ENCODE data around the gene INO80B. TPM values are rescaled to one million over a fixed set of nuclear protein-coding genes. Genes with fewer than 3 reads are reported as not detected.
A peak's percentile ranks its signal among the peaks of the same experiment; 100 is the strongest.
"Not testable (repeated sequence)": the region's sequence is repeated elsewhere in the genome, so short reads cannot be mapped to it uniquely, and the experiment has no call there.

INO80B gene
- polyA plus RNA-seq, 1 donor from 2014 or later = 35.2 TPM

GRCh38 chr2:74458938-74459363 lies 4.1 kb downstream of the INO80B start:
- peaks cover 12% of the 10 kb centered on the region for H3K79me2 ChIP-seq (replicated peaks; ENCODE audit: insufficient read depth, low read length)
- H2AFZ ChIP-seq (ENCODE audit: low read depth, low read length) = no peak overlapping the region
- no peaks in the 10 kb centered on the region for H3K36me3 ChIP-seq (ENCODE audit: insufficient read depth, low read length)
- H3K27me3 ChIP-seq (ENCODE audit: insufficient read depth, low read depth, low read length) = no peaks in the 10 kb centered on the region
- H3K4me2 ChIP-seq (ENCODE audit: low read length) = peak overlapping the region; percentile 97
- peak overlapping the region; percentile 81 for H3K27ac ChIP-seq (ENCODE audit: low read length)
- H3K9me2 ChIP-seq (ENCODE audit: insufficient read depth, low read length) = no peaks in the 10 kb centered on the region
- H4K20me1 ChIP-seq (ENCODE audit: insufficient read depth) = no peaks in the 10 kb centered on the region
- no peaks in the 10 kb centered on the region for H3K9me3 ChIP-seq (ENCODE audit: low read length)
- H3K9ac ChIP-seq (ENCODE audit: low read length) = peak overlapping the region; percentile 91
- TF ChIP-seq EZH2 (IDR thresholded peaks at IDR 0.05; ENCODE audit: borderline replicate concordance, insufficient read depth, low read length, poor library complexity, severe bottlenecking) = no peak
- TF ChIP-seq POLR2AphosphoS5 (IDR thresholded peaks at IDR 0.05) = no peak
- no peak for TF ChIP-seq TAF1 (IDR thresholded peaks at IDR 0.05; ENCODE audit: low read depth)
- TF ChIP-seq CTCF (IDR thresholded peaks at IDR 0.05; ENCODE audit: poor library complexity, severe bottlenecking) = no peak
- TF ChIP-seq EP300 (conservative IDR thresholded peaks at IDR 0.05; ENCODE audit: poor library complexity, severe bottlenecking) = no peak
- no peak for TF ChIP-seq REST (IDR thresholded peaks at IDR 0.05; ENCODE audit: borderline replicate concordance)
- peak overlapping the region; percentile 99 for H3K4me3 ChIP-seq (ENCODE audit: low read length)
- H3F3A ChIP-seq (ENCODE audit: insufficient read depth, low read length, poor library complexity, severe bottlenecking) = no peaks in the 10 kb centered on the region

- H3K9me3 ChIP-seq (ENCODE audit: low read length); H3F3A ChIP-seq (ENCODE audit: insufficient read depth, low read length, poor library complexity, severe bottlenecking); H2AFZ ChIP-seq (ENCODE audit: low read depth, low read length); H3K9me2 ChIP-seq (ENCODE audit: insufficient read depth, low read length); H4K20me1 ChIP-seq (ENCODE audit: insufficient read depth); H3K27ac ChIP-seq (ENCODE audit: low read length); H3K27me3 ChIP-seq (ENCODE audit: insufficient read depth, low read depth, low read length); H3K36me3 ChIP-seq (ENCODE audit: insufficient read depth, low read length): not testable (repeated sequence)
- Histone ChIP-seq H3K4me3 (ENCODE audit: low read length) (peak overlapping the region; percentile 99), H3K79me2 (replicated peaks; ENCODE audit: insufficient read depth, low read length) (peaks cover 18% of the 10 kb centered on the region), H3K4me2 (ENCODE audit: low read length) (peak overlapping the region; percentile 21), H3K9ac (ENCODE audit: low read length) (peak overlapping the region; percentile 91)
These were observed 4.7 kb downstream of the INO80B start for GRCh38 chr2:74459503-74460118.

- not testable (repeated sequence) for H3K27ac ChIP-seq (ENCODE audit: low read length); H3K27me3 ChIP-seq (ENCODE audit: insufficient read depth, low read depth, low read length); H2AFZ ChIP-seq (ENCODE audit: low read depth, low read length); H3K36me3 ChIP-seq (ENCODE audit: insufficient read depth, low read length); H4K20me1 ChIP-seq (ENCODE audit: insufficient read depth); H3K9ac ChIP-seq (ENCODE audit: low read length); H3K9me2 ChIP-seq (ENCODE audit: insufficient read depth, low read length); H3K4me2 ChIP-seq (ENCODE audit: low read length); H3K9me3 ChIP-seq (ENCODE audit: low read length); H3K4me3 ChIP-seq (ENCODE audit: low read length); H3F3A ChIP-seq (ENCODE audit: insufficient read depth, low read length, poor library complexity, severe bottlenecking)
- peaks cover 18% of the 10 kb centered on the region for H3K79me2 ChIP-seq (replicated peaks; ENCODE audit: insufficient read depth, low read length)
These were observed 5.3 kb downstream of the INO80B start for GRCh38 chr2:74460187-74460586.

All from neural cell (in vitro differentiated cells).